ENCODE measurements around the gene AZU1. TPM values are rescaled to one million over a fixed set of nuclear protein-coding genes. Genes with fewer than 3 reads are reported as not detected.

AZU1 gene
- total RNA-seq, 1 experiment from 2014 or later = not detected

DNA sequence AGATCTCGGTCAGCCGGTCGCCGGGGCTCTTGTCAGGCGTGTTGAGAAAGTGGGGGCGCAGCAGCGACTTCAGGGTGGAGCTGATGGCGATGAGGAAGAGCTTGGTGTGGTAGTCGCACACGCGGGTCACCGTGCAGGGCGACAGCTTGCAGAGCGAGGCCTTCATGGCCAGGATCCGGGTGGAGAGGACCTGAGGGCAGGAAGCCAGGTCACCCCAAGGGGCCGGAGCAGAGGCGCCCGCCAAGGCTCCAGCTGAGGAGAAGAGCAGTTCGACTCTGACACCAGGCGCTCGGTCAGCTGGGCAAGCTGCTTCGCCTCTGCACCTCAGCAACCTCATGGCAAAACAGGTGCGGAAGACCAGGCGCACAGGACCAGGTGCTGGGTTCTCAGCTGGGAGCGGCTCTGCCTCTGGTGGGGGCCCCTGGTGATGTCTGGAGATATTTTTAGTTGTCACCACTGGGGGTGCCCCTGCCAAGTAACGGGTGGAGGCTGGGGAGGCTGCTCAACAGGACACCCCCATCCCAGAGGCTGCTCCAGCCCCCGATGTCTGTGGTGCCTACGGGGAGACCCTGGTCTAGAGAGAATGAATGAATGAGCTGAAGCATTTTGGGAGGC lies 47.7 kb downstream of the AZU1 start:
- H3K9me2 ChIP-seq (ENCODE audit: insufficient read depth) = no peaks in the 10 kb centered on the region
- ChIA-PET CTCF (interaction anchor here (0.6 kb wide), 1 partner anchor 108 kb away, joined by 4 read pairs; no protein-coding TSS in a partner anchor), POLR2A (no interaction called here), RAD21 (ENCODE audit: low non-redundant PET in 1 of 2, low total read pairs in 2 of 2, uncharacterized antibody in 2 of 2, unreplicated experiment in 2 of 2) (interaction anchor here in 1 of 2 experiments (0.6 kb wide), 1 partner anchor 18 kb away, joined by 3 read pairs; no protein-coding TSS in a partner anchor)
- no peaks in the 10 kb centered on the region for H3K79me2 ChIP-seq (ENCODE audit: insufficient read depth, low read length)
- BruUV-seq (replicated peaks) = no TSS peak
- intact Hi-C loops (cut with micrococcal nuclease) = no loop called here
- no peaks in the 10 kb centered on the region for H3K9me3 ChIP-seq (ENCODE audit: control insufficient read depth in 1 of 2, insufficient read depth in 1 of 2, low read depth in 1 of 2, low read length in 2 of 2)
- no peak overlapping the region for H3K4me2 ChIP-seq (ENCODE audit: low read length)
- no peak overlapping the region; the same call in 1 of the 2 replicates for H3K27ac ChIP-seq (ENCODE audit: low read depth, low read length)
- no peak overlapping the region for H3K9ac ChIP-seq (ENCODE audit: low read length)
- ATAC-seq (no peak), DNase-seq (ENCODE audit: low read depth, low spot score) (no peak)
- H3K36me3 ChIP-seq (ENCODE audit: control insufficient read depth in 1 of 2, insufficient read depth in 2 of 2, low read length in 2 of 2) = peaks cover 4 to 10% of the 10 kb centered on the region in 2 experiments; a peak in 2 of 4 replicates
- TF ChIP-seq POLR2AphosphoS5 (IDR thresholded peaks at IDR 0.05; ENCODE audit: low read depth, low read length) (peak; percentile 36), EZH2 (IDR thresholded peaks at IDR 0.05) (no peak)
- no peak overlapping the region for H2AFZ ChIP-seq (ENCODE audit: low read depth, low read length, poor library complexity, severe bottlenecking)
- H4K20me1 ChIP-seq (ENCODE audit: insufficient read depth) = no peaks in the 10 kb centered on the region
- H3K4me1 ChIP-seq (ENCODE audit: control insufficient read depth in 1 of 2, insufficient read depth in 2 of 2, low read length in 2 of 2) = peaks cover 9 to 18% of the 10 kb centered on the region in 2 experiments
- H3K4me3 ChIP-seq (replicated peaks in 1 of 2; ENCODE audit: low read depth in 1 of 2, low read length in 2 of 2) = no peak overlapping the region
- H3K27me3 ChIP-seq (ENCODE audit: insufficient read depth, low read length) = no peaks in the 10 kb centered on the region

DNA sequence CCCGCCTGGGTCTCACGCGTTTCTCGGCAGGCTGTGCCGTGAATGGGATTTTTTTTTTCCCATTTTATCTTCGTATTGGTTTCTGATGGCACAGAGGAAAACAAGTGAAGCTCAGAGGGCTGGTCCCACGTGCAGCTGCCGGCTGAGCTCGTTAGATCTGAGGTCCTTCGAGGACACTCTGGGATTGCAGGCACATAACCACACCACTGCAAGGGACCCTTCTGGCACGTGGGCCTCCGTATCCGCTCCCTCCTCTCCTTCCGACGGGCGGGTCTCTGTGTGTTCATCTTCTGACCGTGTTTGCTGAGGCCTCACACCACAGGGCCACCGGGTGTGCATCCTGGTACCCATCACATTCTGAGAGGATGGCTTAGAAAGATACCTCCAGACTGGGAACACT lies 48.5 kb downstream of the AZU1 start:
- Histone ChIP-seq H3K4me2 (ENCODE audit: low read length) (no peak overlapping the region), H2AFZ (ENCODE audit: low read depth, low read length, poor library complexity, severe bottlenecking) (no peak overlapping the region), H3K9me2 (ENCODE audit: insufficient read depth) (no peaks in the 10 kb centered on the region), H3K4me3 (replicated peaks in 1 of 2; ENCODE audit: low read depth in 1 of 2, low read length in 2 of 2) (no peak overlapping the region), H3K27ac (ENCODE audit: low read depth, low read length) (no peak overlapping the region), H3K9me3 (ENCODE audit: control insufficient read depth in 1 of 2, insufficient read depth in 1 of 2, low read depth in 1 of 2, low read length in 2 of 2) (no peaks in the 10 kb centered on the region), H3K36me3 (ENCODE audit: control insufficient read depth in 1 of 2, insufficient read depth in 2 of 2, low read length in 2 of 2) (peaks cover 0 to 6% of the 10 kb centered on the region in 2 experiments; a peak in 1 of 4 replicates), H4K20me1 (ENCODE audit: insufficient read depth) (no peaks in the 10 kb centered on the region), H3K4me1 (ENCODE audit: control insufficient read depth in 1 of 2, insufficient read depth in 2 of 2, low read length in 2 of 2) (peaks cover 9 to 18% of the 10 kb centered on the region in 2 experiments), H3K9ac (ENCODE audit: low read length) (no peak overlapping the region), H3K79me2 (ENCODE audit: insufficient read depth, low read length) (no peaks in the 10 kb centered on the region), H3K27me3 (ENCODE audit: insufficient read depth, low read length) (no peaks in the 10 kb centered on the region)
- ChIA-PET CTCF (no interaction called here), POLR2A (no interaction called here), RAD21 (ENCODE audit: low non-redundant PET in 1 of 2, low total read pairs in 2 of 2, uncharacterized antibody in 2 of 2, unreplicated experiment in 2 of 2) (no interaction called here)
- ATAC-seq (no peak), DNase-seq (ENCODE audit: low read depth, low spot score) (no peak)
- no TSS peak for BruUV-seq (replicated peaks)
- intact Hi-C loops (cut with micrococcal nuclease) = no loop called here
- no peak for TF ChIP-seq POLR2A (IDR thresholded peaks at IDR 0.05; ENCODE audit: borderline replicate concordance, extremely low read depth, insufficient read depth, insufficient read length)
- no peak for TF ChIP-seq ZNF274 (IDR thresholded peaks at IDR 0.05; ENCODE audit: low read depth, low read length)
- TF ChIP-seq, protein P1, sequence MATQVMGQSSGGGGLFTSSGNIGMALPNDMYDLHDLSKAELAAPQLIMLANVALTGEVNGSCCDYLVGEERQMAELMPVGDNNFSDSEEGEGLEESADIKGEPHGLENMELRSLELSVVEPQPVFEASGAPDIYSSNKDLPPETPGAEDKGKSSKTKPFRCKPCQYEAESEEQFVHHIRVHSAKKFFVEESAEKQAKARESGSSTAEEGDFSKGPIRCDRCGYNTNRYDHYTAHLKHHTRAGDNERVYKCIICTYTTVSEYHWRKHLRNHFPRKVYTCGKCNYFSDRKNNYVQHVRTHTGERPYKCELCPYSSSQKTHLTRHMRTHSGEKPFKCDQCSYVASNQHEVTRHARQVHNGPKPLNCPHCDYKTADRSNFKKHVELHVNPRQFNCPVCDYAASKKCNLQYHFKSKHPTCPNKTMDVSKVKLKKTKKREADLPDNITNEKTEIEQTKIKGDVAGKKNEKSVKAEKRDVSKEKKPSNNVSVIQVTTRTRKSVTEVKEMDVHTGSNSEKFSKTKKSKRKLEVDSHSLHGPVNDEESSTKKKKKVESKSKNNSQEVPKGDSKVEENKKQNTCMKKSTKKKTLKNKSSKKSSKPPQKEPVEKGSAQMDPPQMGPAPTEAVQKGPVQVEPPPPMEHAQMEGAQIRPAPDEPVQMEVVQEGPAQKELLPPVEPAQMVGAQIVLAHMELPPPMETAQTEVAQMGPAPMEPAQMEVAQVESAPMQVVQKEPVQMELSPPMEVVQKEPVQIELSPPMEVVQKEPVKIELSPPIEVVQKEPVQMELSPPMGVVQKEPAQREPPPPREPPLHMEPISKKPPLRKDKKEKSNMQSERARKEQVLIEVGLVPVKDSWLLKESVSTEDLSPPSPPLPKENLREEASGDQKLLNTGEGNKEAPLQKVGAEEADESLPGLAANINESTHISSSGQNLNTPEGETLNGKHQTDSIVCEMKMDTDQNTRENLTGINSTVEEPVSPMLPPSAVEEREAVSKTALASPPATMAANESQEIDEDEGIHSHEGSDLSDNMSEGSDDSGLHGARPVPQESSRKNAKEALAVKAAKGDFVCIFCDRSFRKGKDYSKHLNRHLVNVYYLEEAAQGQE (IDR thresholded peaks at IDR 0.05; ENCODE audit: low read depth) = no peak
- no peak for TF ChIP-seq EZH2phosphoT487 (IDR thresholded peaks at IDR 0.05; ENCODE audit: borderline replicate concordance)
- TF ChIP-seq, protein P2, sequence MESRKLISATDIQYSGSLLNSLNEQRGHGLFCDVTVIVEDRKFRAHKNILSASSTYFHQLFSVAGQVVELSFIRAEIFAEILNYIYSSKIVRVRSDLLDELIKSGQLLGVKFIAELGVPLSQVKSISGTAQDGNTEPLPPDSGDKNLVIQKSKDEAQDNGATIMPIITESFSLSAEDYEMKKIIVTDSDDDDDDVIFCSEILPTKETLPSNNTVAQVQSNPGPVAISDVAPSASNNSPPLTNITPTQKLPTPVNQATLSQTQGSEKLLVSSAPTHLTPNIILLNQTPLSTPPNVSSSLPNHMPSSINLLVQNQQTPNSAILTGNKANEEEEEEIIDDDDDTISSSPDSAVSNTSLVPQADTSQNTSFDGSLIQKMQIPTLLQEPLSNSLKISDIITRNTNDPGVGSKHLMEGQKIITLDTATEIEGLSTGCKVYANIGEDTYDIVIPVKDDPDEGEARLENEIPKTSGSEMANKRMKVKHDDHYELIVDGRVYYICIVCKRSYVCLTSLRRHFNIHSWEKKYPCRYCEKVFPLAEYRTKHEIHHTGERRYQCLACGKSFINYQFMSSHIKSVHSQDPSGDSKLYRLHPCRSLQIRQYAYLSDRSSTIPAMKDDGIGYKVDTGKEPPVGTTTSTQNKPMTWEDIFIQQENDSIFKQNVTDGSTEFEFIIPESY (IDR thresholded peaks at IDR 0.05; ENCODE audit: extremely low read depth, insufficient replicate concordance, low read length) = no peak
- TF ChIP-seq, protein P3, sequence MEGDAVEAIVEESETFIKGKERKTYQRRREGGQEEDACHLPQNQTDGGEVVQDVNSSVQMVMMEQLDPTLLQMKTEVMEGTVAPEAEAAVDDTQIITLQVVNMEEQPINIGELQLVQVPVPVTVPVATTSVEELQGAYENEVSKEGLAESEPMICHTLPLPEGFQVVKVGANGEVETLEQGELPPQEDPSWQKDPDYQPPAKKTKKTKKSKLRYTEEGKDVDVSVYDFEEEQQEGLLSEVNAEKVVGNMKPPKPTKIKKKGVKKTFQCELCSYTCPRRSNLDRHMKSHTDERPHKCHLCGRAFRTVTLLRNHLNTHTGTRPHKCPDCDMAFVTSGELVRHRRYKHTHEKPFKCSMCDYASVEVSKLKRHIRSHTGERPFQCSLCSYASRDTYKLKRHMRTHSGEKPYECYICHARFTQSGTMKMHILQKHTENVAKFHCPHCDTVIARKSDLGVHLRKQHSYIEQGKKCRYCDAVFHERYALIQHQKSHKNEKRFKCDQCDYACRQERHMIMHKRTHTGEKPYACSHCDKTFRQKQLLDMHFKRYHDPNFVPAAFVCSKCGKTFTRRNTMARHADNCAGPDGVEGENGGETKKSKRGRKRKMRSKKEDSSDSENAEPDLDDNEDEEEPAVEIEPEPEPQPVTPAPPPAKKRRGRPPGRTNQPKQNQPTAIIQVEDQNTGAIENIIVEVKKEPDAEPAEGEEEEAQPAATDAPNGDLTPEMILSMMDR (IDR thresholded peaks at IDR 0.05 in 2 of 3, conservative IDR thresholded peaks at IDR 0.05 in 1 of 3; ENCODE audit: borderline replicate concordance in 1 of 3, insufficient read depth in 1 of 3, low read depth in 2 of 3, low read length in 2 of 3) = no peak
- TF ChIP-seq ELF1 (IDR thresholded peaks at IDR 0.05; ENCODE audit: borderline replicate concordance, low read depth) = no peak
- no peak for TF ChIP-seq SRF (IDR thresholded peaks at IDR 0.05; ENCODE audit: low read depth)
- TF ChIP-seq SIN3A (IDR thresholded peaks at IDR 0.05; ENCODE audit: low read depth) = no peak
- TF ChIP-seq POLR2AphosphoS5 (IDR thresholded peaks at IDR 0.05; ENCODE audit: low read depth, low read length) = no peak

All from HCT116 (cell line).